GM12878 (cell line): ENCODE measurements around the gene TTLL10. TPM values are rescaled to one million over a fixed set of nuclear protein-coding genes. Genes with fewer than 3 reads are reported as not detected.

Experiments
- ATAC-seq: fragments of 200-7000 bp; cut with Tn5 transposase; 3 replicates; pipeline ENCODE4 v1.9.1; 2020; ENCODE audit warnings: mild to moderate bottlenecking, moderate library complexity
- BruUV-seq: library from RNA; stranded (reverse); fragments of 400-500 nt; replicated peaks from 2 replicates; lab custom pipeline; 2021; lab: Mats Ljungman, UMichigan
- CTCF ChIA-PET: fragments of 300-600 bp; sonication (Branson Sonifier 250); formaldehyde crosslinking; extraction: SDS; loops from one replicate; lab custom pipeline; 2021; ENCODE audit warnings: inconsistent platforms; lab: Yijun Ruan, JAX
- POLR2A ChIA-PET: fragments of 350-600 bp; formaldehyde crosslinking; extraction: SDS; loops from one replicate; lab custom pipeline; 2021; ENCODE audit warnings: inconsistent platforms; lab: Charles Lee
- RAD21 ChIA-PET: fragments of 300-600 bp; sonication (Branson Sonifier 250); formaldehyde crosslinking; loops from one replicate; lab custom pipeline; 2023; ENCODE audit warnings: antibody characterized with exemption; ENCODE audit not compliant: unreplicated experiment; lab: Charles Lee
- SMC1A ChIA-PET: fragments of 300-600 bp; sonication (Branson Sonifier 250); formaldehyde crosslinking; loops from one replicate; lab custom pipeline; 2023; ENCODE audit not compliant: unreplicated experiment, uncharacterized antibody; lab: Charles Lee
- DNase-seq: peaks from one replicate; pipeline ENCODE4 v3.0.0-alpha.2; 2011; ENCODE audit warnings: low read depth, low spot score
- FAIRE-seq: peaks from 3 replicates; lab custom pipeline; 2011; peaks lifted over from hg19 to GRCh38; lab: Jason Lieb, UNC
- H2AFZ ChIP-seq: 2 replicates; pipeline ENCODE4 v1.6.0; 2011; ENCODE audit warnings: low read depth, low read length, control low read depth; ENCODE audit not compliant: control insufficient read depth
- H3K27ac ChIP-seq: 2 replicates; pipeline ENCODE4 v1.5.1; 2011; ENCODE audit warnings: control low read depth; ENCODE audit not compliant: control insufficient read depth, insufficient read depth
- H3K27me3 ChIP-seq, 2 experiments: replicated peaks in 1 of 2; 2 replicates each; pipeline versions ENCODE4 v1.6.0 to v1.6.1; 2011; ENCODE audit warnings: low read length in 1 of 2; ENCODE audit not compliant: control insufficient read depth in 2 of 2, insufficient read depth in 2 of 2
- H3K36me3 ChIP-seq, 2 experiments: 2 replicates each; pipeline ENCODE4 v1.5.1; 2011; ENCODE audit warnings: low read length in 1 of 2; ENCODE audit not compliant: control insufficient read depth in 2 of 2, insufficient read depth in 2 of 2
- H3K4me1 ChIP-seq: 2 replicates; pipeline ENCODE4 v1.6.1; 2011; ENCODE audit warnings: mild to moderate bottlenecking, low read length, moderate library complexity, mixed read lengths; ENCODE audit not compliant: control insufficient read depth, insufficient read depth
- H3K4me2 ChIP-seq: 2 replicates; pipeline ENCODE4 v1.6.0; 2011; ENCODE audit warnings: control low read depth; ENCODE audit not compliant: control insufficient read depth, insufficient read depth
- H3K4me3 ChIP-seq: fragments of 200-600 bp; sonication (generic); 2 replicates; pipeline ENCODE4 v1.5.1; 2016
- H3K79me2 ChIP-seq: 2 replicates; pipeline ENCODE4 v1.6.0; 2011; ENCODE audit warnings: low read length; ENCODE audit not compliant: control insufficient read depth, insufficient read depth
- H3K9ac ChIP-seq: 2 replicates; pipeline ENCODE4 v1.8.0; 2011; ENCODE audit warnings: low read length, control low read depth, mixed read lengths; ENCODE audit not compliant: control insufficient read depth, insufficient read depth
- H3K9me3 ChIP-seq: replicated peaks from 3 replicates; pipeline ENCODE4 v1.5.1; 2011; ENCODE audit warnings: mild to moderate bottlenecking, low read length; ENCODE audit not compliant: control insufficient read depth, insufficient read depth
- H4K20me1 ChIP-seq: 2 replicates; pipeline ENCODE4 v1.6.0; 2011; ENCODE audit not compliant: control insufficient read depth, insufficient read depth
- BCLAF1 ChIP-seq: fragments of 450-650 bp; IDR thresholded peaks from 2 replicates; pipeline ENCODE4 v1.6.1; 2017; ENCODE audit warnings: antibody characterized with exemption, mild to moderate bottlenecking, moderate library complexity
- GATAD2B ChIP-seq: fragments of 450-650 bp; conservative IDR thresholded peaks from 2 replicates; pipeline ENCODE4 v1.6.1; 2017; ENCODE audit warnings: low read depth, mild to moderate bottlenecking, moderate library complexity
- IKZF1 ChIP-seq: fragments of 450-650 bp; conservative IDR thresholded peaks from 2 replicates; pipeline ENCODE4 v1.6.1; 2017; ENCODE audit warnings: antibody characterized with exemption, mild to moderate bottlenecking
- KDM1A ChIP-seq: fragments of 200-600 bp; sonication (generic); IDR thresholded peaks from 2 replicates; pipeline ENCODE4 v1.6.1; 2016; ENCODE audit warnings: borderline replicate concordance
- MLLT1 ChIP-seq: fragments of 450-650 bp; IDR thresholded peaks from 2 replicates; pipeline ENCODE4 v1.6.1; 2016; ENCODE audit warnings: mild to moderate bottlenecking
- NR2C1 ChIP-seq: fragments of 450-650 bp; IDR thresholded peaks from 2 replicates; pipeline ENCODE4 v1.6.1; 2017; ENCODE audit warnings: antibody characterized with exemption, mild to moderate bottlenecking, moderate library complexity
- PAX5 ChIP-seq: IDR thresholded peaks from 2 replicates; pipeline ENCODE4 v1.6.1; 2011; ENCODE audit warnings: low read depth, low read length, borderline replicate concordance
- SMC3 ChIP-seq: IDR thresholded peaks from 2 replicates; pipeline ENCODE4 v1.6.1; 2011; ENCODE audit warnings: low read length, improper control_type of control experiment, borderline replicate concordance
- SREBF2 ChIP-seq: IDR thresholded peaks from 2 replicates; pipeline ENCODE4 v1.6.1; 2012; ENCODE audit warnings: mild to moderate bottlenecking, low read length
- STAT1 ChIP-seq: fragments of 450-650 bp; conservative IDR thresholded peaks from 2 replicates; pipeline ENCODE4 v1.6.1; 2014; ENCODE audit warnings: antibody characterized with exemption, mild to moderate bottlenecking
- TARDBP ChIP-seq: IDR thresholded peaks from 2 replicates; pipeline ENCODE4 v1.6.1; 2016; ENCODE audit warnings: borderline replicate concordance
- TCF12 ChIP-seq: IDR thresholded peaks from 2 replicates; pipeline ENCODE4 v1.6.1; 2011; ENCODE audit warnings: low read depth, mild to moderate bottlenecking, low read length
- ZNF384 ChIP-seq: IDR thresholded peaks from 2 replicates; pipeline ENCODE4 v1.6.1; 2012; ENCODE audit warnings: low read depth, mild to moderate bottlenecking, low read length, improper control_type of control experiment, borderline replicate concordance
- WGBS: methylation state at CpG from one replicate; pipeline ENCODE4 v1.1.6; 2016; ENCODE audit warnings: low lambda C conversion rate; ENCODE audit not compliant: insufficient replicate concordance, insufficient coverage; ENCODE audit errors: missing lambda C conversion rate; 5-methylcytosine and 5-hydroxymethylcytosine counted together
- in situ Hi-C: fragments of 300-500 bp; cut with MboI; formaldehyde crosslinking; loops from 9 replicates; pipeline ENCODE4 v1.14.3; 2018; ENCODE audit warnings: mixed read lengths
- intact Hi-C: fragments of 100-400 bp; cut with micrococcal nuclease; formaldehyde crosslinking; loops from one replicate; pipeline ENCODE4 v1.14.2; 2022; ENCODE audit not compliant: unreplicated experiment
- polyA plus RNA-seq, 11 experiments: library from polyadenylated mRNA; depleted of rRNA in 4 of 11; unstranded in 6 of 11; stranded (reverse) in 5 of 11; fragments of >200 nt; fragmentation: Nextera tagmentation in 4 of 11; fragmentation: Illumina TruSeq in 1 of 11; extraction: Ambion mirVana in 4 of 11; extraction: Trizol in 1 of 11; gene quantifications; 1 replicate in 1 of 11; 2 replicates in 10 of 11; pipeline versions ENCODE4 v1.2.1 to v1.2.3, GENCODE V29; 2011 to 2016; ENCODE audit warnings: inconsistent platforms in 2 of 11, missing spikeins in 2 of 11, low read depth in 1 of 11
- total RNA-seq, 4 experiments: library from RNA; depleted of rRNA in 3 of 4; stranded (reverse); fragments of >200 nt in 3 of 4; fragmentation: Illumina TruSeq in 1 of 4; extraction: Trizol in 1 of 4; gene quantifications; 2 replicates each; pipeline versions ENCODE4 v1.2.1 to v1.2.3, GENCODE V29; 2013 to 2021
- TF ChIP-seq, protein P1 (sequence below): IDR thresholded peaks from 2 replicates; pipeline ENCODE4 v1.6.1; 2012; ENCODE audit warnings: low read depth, low read length, improper control_type of control experiment

TTLL10 gene
- total and polyA plus RNA-seq, 10 of the 15 experiments (the other 5 are each of a cell fraction or from before 2014, with no cell fraction given), result not detected

DNA sequence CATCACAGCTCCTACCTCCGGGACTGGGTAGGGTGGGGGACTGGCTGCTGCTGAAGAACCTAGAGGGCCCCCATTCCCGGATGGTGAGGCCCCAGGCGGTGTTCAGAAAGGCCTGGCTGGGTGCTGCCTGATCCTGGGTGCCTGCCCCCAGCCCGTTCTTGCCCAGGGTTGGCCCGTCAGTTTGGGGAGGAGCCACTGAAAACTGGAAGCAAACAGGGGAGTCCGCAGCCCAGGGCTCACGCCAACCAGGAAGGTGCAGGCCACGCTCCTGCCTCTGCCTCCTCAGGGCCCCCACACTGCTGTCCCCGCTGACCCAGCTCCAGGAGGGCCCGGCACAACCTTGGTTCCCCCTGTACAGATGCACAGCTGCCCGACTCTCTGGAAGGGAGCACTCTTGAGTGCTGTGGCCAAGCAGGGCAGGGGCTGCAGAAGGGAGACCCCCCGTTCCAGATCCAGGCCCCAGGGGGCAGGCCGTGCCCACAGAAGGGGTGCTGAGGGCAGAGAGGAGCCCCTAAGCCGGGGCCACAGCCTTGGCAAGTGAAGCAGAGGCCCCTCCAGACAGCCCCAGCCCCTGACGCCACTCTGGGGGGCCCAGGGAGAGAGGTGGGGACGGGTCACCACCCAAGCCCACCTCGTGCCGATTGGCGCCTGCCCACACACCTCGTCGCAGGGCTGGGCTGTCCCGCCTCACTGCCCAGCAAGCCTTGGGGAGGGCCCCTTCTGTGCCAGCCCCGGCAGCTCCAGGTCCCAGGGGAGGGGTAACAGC is 67.3 kb downstream of the TTLL10 start:
- CTCF ChIA-PET, result no interaction called here
- POLR2A ChIA-PET, result interaction anchor here (0.6 kb wide), 1 partner anchor 203 kb away, joined by 5 read pairs; no protein-coding TSS in a partner anchor

More for the DNA sequence above, 67.3 kb downstream of the TTLL10 start:
- no peaks in the 10 kb centered on the region for H3K36me3 ChIP-seq
- DNase-seq, result no peak
- H3K79me2 ChIP-seq, result no peaks in the 10 kb centered on the region
- no peaks in the 10 kb centered on the region; a peak in 1 of 4 replicates for H3K27me3 ChIP-seq
- TF ChIP-seq MLLT1 (no peak), SMC3 (no peak), STAT1 (no peak), PAX5 (no peak), KDM1A (no peak), TARDBP (no peak), BCLAF1 (no peak), ZNF384 (no peak), IKZF1 (no peak), GATAD2B (no peak), SREBF2 (no peak), NR2C1 (no peak), TCF12 (no peak)
- TF ChIP-seq, protein P1, sequence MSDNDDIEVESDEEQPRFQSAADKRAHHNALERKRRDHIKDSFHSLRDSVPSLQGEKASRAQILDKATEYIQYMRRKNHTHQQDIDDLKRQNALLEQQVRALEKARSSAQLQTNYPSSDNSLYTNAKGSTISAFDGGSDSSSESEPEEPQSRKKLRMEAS, result no peak
- FAIRE-seq, result no peak
- BruUV-seq, result no TSS peak
- WGBS, result 17% methylated on average over 23 of the region's 23 CpGs
- no peak overlapping the region for H3K4me3 ChIP-seq
- H3K27ac ChIP-seq, result no peak overlapping the region
- no peak overlapping the region for H3K9ac ChIP-seq
- RAD21 ChIA-PET, result interaction anchor here (1.3 kb wide), 1 partner anchor 10 kb away, joined by 4 read pairs; no protein-coding TSS in a partner anchor
- H2AFZ ChIP-seq, result no peak overlapping the region
- no peaks in the 10 kb centered on the region for H3K9me3 ChIP-seq
- peak; percentile 11 for ATAC-seq
- SMC1A ChIA-PET, result no interaction called here
- in situ Hi-C loops (no loop called here), intact Hi-C loops (no loop called here)
- no peak overlapping the region for H3K4me2 ChIP-seq
- no peaks in the 10 kb centered on the region for H3K4me1 ChIP-seq
- no peaks in the 10 kb centered on the region for H4K20me1 ChIP-seq
